ENCODE measurements around the gene PKNOX2.

DNA sequence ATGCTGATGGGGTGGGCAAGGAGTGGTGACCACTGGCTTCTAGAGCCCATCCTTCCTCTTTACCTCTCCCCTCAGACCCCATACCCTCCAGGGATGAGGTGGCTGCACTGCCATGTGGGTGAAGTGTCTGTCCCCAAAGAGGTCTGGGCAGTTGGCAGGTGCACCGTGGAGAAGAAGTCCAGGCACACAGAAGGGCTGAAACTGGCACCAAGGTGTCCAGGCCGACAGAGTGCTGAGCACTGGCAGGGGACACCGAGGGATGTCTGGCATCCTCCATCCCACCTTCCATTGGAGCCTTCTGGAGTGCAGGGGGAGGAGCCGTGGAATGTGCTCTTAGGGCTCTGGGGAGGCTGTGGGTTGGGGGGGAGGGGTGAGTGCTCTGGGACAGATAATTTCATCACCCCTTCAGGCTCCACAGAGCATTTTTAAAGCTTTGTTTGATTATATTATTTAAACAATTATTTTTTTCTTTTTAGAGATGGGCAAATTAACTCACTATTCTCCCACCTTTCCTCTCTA, 37.9 kb downstream of the PKNOX2 start:
- TF ChIP-seq, protein P1, sequence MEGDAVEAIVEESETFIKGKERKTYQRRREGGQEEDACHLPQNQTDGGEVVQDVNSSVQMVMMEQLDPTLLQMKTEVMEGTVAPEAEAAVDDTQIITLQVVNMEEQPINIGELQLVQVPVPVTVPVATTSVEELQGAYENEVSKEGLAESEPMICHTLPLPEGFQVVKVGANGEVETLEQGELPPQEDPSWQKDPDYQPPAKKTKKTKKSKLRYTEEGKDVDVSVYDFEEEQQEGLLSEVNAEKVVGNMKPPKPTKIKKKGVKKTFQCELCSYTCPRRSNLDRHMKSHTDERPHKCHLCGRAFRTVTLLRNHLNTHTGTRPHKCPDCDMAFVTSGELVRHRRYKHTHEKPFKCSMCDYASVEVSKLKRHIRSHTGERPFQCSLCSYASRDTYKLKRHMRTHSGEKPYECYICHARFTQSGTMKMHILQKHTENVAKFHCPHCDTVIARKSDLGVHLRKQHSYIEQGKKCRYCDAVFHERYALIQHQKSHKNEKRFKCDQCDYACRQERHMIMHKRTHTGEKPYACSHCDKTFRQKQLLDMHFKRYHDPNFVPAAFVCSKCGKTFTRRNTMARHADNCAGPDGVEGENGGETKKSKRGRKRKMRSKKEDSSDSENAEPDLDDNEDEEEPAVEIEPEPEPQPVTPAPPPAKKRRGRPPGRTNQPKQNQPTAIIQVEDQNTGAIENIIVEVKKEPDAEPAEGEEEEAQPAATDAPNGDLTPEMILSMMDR (IDR thresholded peaks at IDR 0.05; ENCODE audit: low read depth, low read length), result no peak
- TF ChIP-seq EZH2phosphoT487 (IDR thresholded peaks at IDR 0.05; ENCODE audit: low read depth), result no peak
